Brain pericyte (primary cell): ENCODE data around the gene ZNF621.

Experiments
- DNase-seq: peaks from one replicate; pipeline ENCODE4 v3.0.0-alpha.2; 2012; ENCODE audit warnings: low read depth, low spot score

Gene ZNF621

GRCh38 chr3:40524568-40525285 lies at the start of gene ZNF621:
TSS of gene ZNF621 (plus strand) at chr3:40524960. CDS start at chr3:40525841, 881 bp downstream.
- DNase-seq = peak; percentile 37

GRCh38 chr3:40476478-40477470 lies 48.0 kb upstream of the ZNF621 start, which contains the start of gene ZNF619:
TSS of gene ZNF619 (plus strand) at chr3:40477122. CDS start at chr3:40477980, 858 bp downstream.
- peak; percentile 10 for DNase-seq

GRCh38 chr3:40477666-40478065 lies 47.1 kb upstream of the ZNF621 start:
- DNase-seq = no peak

- no peak for DNase-seq
Measured at GRCh38 chr3:40487172-40487571, 37.6 kb upstream of the ZNF621 start.

- no peak for DNase-seq
Measured at GRCh38 chr3:40490916-40491315, 33.8 kb upstream of the ZNF621 start.

GRCh38 chr3:40494698-40495097 lies 30.1 kb upstream of the ZNF621 start:
- no peak for DNase-seq

- DNase-seq = no peak
Measured at GRCh38 chr3:40497288-40497687, 27.5 kb upstream of the ZNF621 start.

- no peak for DNase-seq
Measured at GRCh38 chr3:40499952-40500351, 24.8 kb upstream of the ZNF621 start.

GRCh38 chr3:40502034-40502433 lies 22.7 kb upstream of the ZNF621 start:
- no peak for DNase-seq

- peak; percentile 26 for DNase-seq
Measured at GRCh38 chr3:40504636-40505430, 19.9 kb upstream of the ZNF621 start.

GRCh38 chr3:40505599-40506462 lies 18.9 kb upstream of the ZNF621 start, which contains the start of gene ZNF620:
TSS of gene ZNF620 (plus strand) at chr3:40506039. CDS start at chr3:40506353, 314 bp downstream.
- peak; percentile 25 for DNase-seq

- DNase-seq = no peak
Measured at GRCh38 chr3:40511031-40511718, 13.6 kb upstream of the ZNF621 start.

- DNase-seq = no peak
Measured at GRCh38 chr3:40516201-40516600, 8.6 kb upstream of the ZNF621 start.

GRCh38 chr3:40518067-40518466 lies 6.7 kb upstream of the ZNF621 start:
- no peak for DNase-seq

GRCh38 chr3:40518848-40519247 lies 5.9 kb upstream of the ZNF621 start:
- DNase-seq = no peak

GRCh38 chr3:40521254-40521653 lies 3.5 kb upstream of the ZNF621 start:
- DNase-seq = no peak

- DNase-seq = no peak
Measured at GRCh38 chr3:40523781-40524180, 979 bp upstream of the ZNF621 start.

- no peak for DNase-seq
Measured at GRCh38 chr3:40524222-40524567, 565 bp upstream of the ZNF621 start.

GRCh38 chr3:40528426-40528825 lies 3.7 kb downstream of the ZNF621 start:
- DNase-seq = no peak

- DNase-seq = no peak
Measured at GRCh38 chr3:40532252-40532651, 7.5 kb downstream of the ZNF621 start.
